Right lobe of liver (tissue), 4 donors: ENCODE data around the gene FLAD1.

Experiments
- CTCF ChIP-seq, 4 donors: fragments of 200-600 bp in 3 of 4; fragments of 450-650 bp in 1 of 4; IDR thresholded peaks; one replicate each; pipeline versions ENCODE4 v1.5.1 to v1.8.0; 2016 to 2022; ENCODE audit warnings: antibody characterized with exemption in 4 of 4, mild to moderate bottlenecking in 2 of 4
- POLR2A ChIP-seq: fragments of 450-650 bp; IDR thresholded peaks from one replicate; pipeline ENCODE4 v1.6.1; 2017; ENCODE audit warnings: antibody characterized with exemption, mild to moderate bottlenecking
- donor health status: DM: no; HTN: no; CAD: no.
- donor health status: DM: no; HTN: no; CAD: no.
- donor health status: DM: no; HTN: yes; CAD: no.

DNA sequence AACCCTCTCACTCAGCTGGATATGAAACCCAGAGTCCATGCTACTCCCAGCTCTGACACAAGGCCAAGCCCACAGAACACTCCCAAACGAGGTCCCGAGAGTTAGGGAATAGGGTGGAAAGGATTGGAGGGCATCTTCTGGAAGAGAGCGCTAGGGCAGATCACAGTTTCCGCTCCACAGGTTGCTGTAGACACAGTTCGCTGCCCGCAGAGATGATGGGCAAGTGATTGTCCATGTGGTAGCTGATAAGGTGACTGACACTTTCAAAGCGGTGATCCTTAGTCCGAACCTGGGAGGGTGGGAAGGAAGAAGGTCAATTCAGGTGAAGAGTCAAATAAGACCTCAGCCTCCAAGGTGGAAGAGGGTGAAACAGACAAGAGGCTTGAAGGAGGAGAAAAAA is 19.5 kb upstream of the FLAD1 start:
- TF ChIP-seq CTCF (IDR thresholded peaks at IDR 0.05): no peak
- no peak for TF ChIP-seq POLR2A
